GM23338 (cell line): ENCODE measurements around the gene PIEZO2. TPM values are rescaled to one million over a fixed set of nuclear protein-coding genes. Genes with fewer than 3 reads are reported as not detected.

ENCODE experiments used
- ATAC-seq: fragments of 200-7000 bp; cut with Tn5 transposase; 3 replicates; pipeline ENCODE4 v1.9.1; 2020
- DNase-seq: peaks from one replicate; pipeline ENCODE4 v3.0.0-alpha.2; 2015; ENCODE audit warnings: low spot score
- H2AFZ ChIP-seq: fragments of 200-600 bp; sonication (generic); 2 replicates; pipeline ENCODE4 v1.8.0; 2016; ENCODE audit warnings: antibody characterized with exemption, mild to moderate bottlenecking, moderate library complexity
- H3F3A ChIP-seq: fragments of 200-600 bp; sonication (generic); replicated peaks from 2 replicates; pipeline ENCODE4 v1.8.0; 2017; ENCODE audit warnings: antibody characterized with exemption, mixed run types, low read depth
- H3K27ac ChIP-seq: fragments of 200-600 bp; sonication (generic); 2 replicates; pipeline ENCODE4 v1.6.1; 2016; ENCODE audit warnings: low read depth
- H3K27me3 ChIP-seq: fragments of 200-600 bp; sonication (generic); 2 replicates; pipeline ENCODE4 v1.8.0; 2016; ENCODE audit warnings: mild to moderate bottlenecking, mixed run types, moderate library complexity; ENCODE audit not compliant: insufficient read depth
- H3K36me3 ChIP-seq: fragments of 200-600 bp; sonication (generic); 2 replicates; pipeline ENCODE4 v1.8.0; 2016; ENCODE audit warnings: mild to moderate bottlenecking; ENCODE audit not compliant: insufficient read depth
- H3K4me1 ChIP-seq: fragments of 200-600 bp; sonication (generic); 2 replicates; pipeline ENCODE4 v1.8.0; 2016; ENCODE audit warnings: mild to moderate bottlenecking, moderate library complexity; ENCODE audit not compliant: insufficient read depth
- H3K4me2 ChIP-seq: fragments of 200-600 bp; sonication (generic); 2 replicates; pipeline ENCODE4 v1.7.1; 2017; ENCODE audit warnings: mixed run types
- H3K4me3 ChIP-seq: fragments of 200-600 bp; sonication (generic); 2 replicates; pipeline ENCODE4 v1.6.1; 2016; ENCODE audit warnings: mixed run types
- H3K79me2 ChIP-seq: fragments of 200-600 bp; sonication (generic); replicated peaks from 2 replicates; pipeline ENCODE4 v1.8.0; 2017; ENCODE audit warnings: mild to moderate bottlenecking; ENCODE audit not compliant: insufficient read depth
- H3K9me2 ChIP-seq: fragments of 200-600 bp; sonication (generic); 2 replicates; pipeline ENCODE4 v1.8.0; 2017; ENCODE audit not compliant: insufficient read depth
- H4K20me1 ChIP-seq: fragments of 200-600 bp; sonication (generic); replicated peaks from 2 replicates; pipeline ENCODE4 v1.8.0; 2017; ENCODE audit warnings: mild to moderate bottlenecking; ENCODE audit not compliant: insufficient read depth
- H3K27ac Mint-ChIP-seq: 2 replicates; pipeline ENCODE4 v1.8.0; 2020; ENCODE audit warnings: inconsistent platforms, mild to moderate bottlenecking, moderate library complexity, mixed read lengths
- H3K27me3 Mint-ChIP-seq: 3 replicates; pipeline ENCODE4 v1.8.0; 2022; ENCODE audit warnings: low read depth, mild to moderate bottlenecking, moderate library complexity, mixed read lengths, inconsistent platforms; ENCODE audit not compliant: insufficient read depth, poor library complexity
- H3K36me3 Mint-ChIP-seq: 3 replicates; pipeline ENCODE4 v1.8.0; 2021; ENCODE audit warnings: low read depth, mild to moderate bottlenecking, inconsistent platforms, moderate library complexity, mixed read lengths
- H3K4me1 Mint-ChIP-seq: 3 replicates; pipeline ENCODE4 v1.8.0; 2020; ENCODE audit warnings: mild to moderate bottlenecking, inconsistent platforms, mixed read lengths
- H3K4me3 Mint-ChIP-seq: 3 replicates; pipeline ENCODE4 v1.8.0; 2021; ENCODE audit warnings: moderate library complexity, mild to moderate bottlenecking, inconsistent platforms, mixed read lengths
- H3K9me3 Mint-ChIP-seq: 3 replicates; pipeline ENCODE4 v1.8.0; 2020; ENCODE audit warnings: moderate library complexity, mild to moderate bottlenecking, inconsistent platforms, mixed read lengths
- CREB1 ChIP-seq: fragments of 250-450 bp; sonication (Bioruptor Pico); IDR thresholded peaks from 2 replicates; pipeline ENCODE4 v1.5.0; 2020; ENCODE audit warnings: low read depth, mild to moderate bottlenecking, moderate library complexity
- EZH2 ChIP-seq: fragments of 200-600 bp; sonication (generic); IDR thresholded peaks from one replicate; pipeline ENCODE4 v1.8.0; 2017; ENCODE audit warnings: antibody characterized with exemption, mild to moderate bottlenecking, low read depth; ENCODE audit not compliant: unreplicated experiment
- EZH2phosphoT487 ChIP-seq: fragments of 200-600 bp; sonication (generic); IDR thresholded peaks from one replicate; pipeline ENCODE4 v1.8.1; 2018; ENCODE audit warnings: antibody characterized with exemption; ENCODE audit not compliant: unreplicated experiment
- JUNB ChIP-seq: IDR thresholded peaks from one replicate; pipeline ENCODE4 v1.6.1; 2016; ENCODE audit warnings: antibody characterized with exemption; ENCODE audit not compliant: unreplicated experiment
- NANOG ChIP-seq: IDR thresholded peaks from 2 replicates; pipeline ENCODE4 v1.6.1; 2016; ENCODE audit warnings: antibody characterized with exemption, borderline replicate concordance
- POLR2AphosphoS5 ChIP-seq: IDR thresholded peaks from 2 replicates; pipeline ENCODE4 v1.6.1; 2016; ENCODE audit warnings: antibody characterized with exemption, low read depth
- STAT1 ChIP-seq: IDR thresholded peaks from one replicate; pipeline ENCODE4 v1.6.1; 2016; ENCODE audit warnings: antibody characterized with exemption; ENCODE audit not compliant: unreplicated experiment
- ZNF114 ChIP-seq: fragments of 250-450 bp; sonication (Bioruptor Pico); IDR thresholded peaks from 2 replicates; pipeline ENCODE4 v1.5.0; 2020; ENCODE audit warnings: mild to moderate bottlenecking, moderate library complexity
- ZNF331 ChIP-seq: fragments of 250-450 bp; sonication (Bioruptor Pico); IDR thresholded peaks from 2 replicates; pipeline ENCODE4 v1.5.0; 2020; ENCODE audit warnings: low read depth, mild to moderate bottlenecking, moderate library complexity
- polyA plus RNA-seq: library from polyadenylated mRNA; unstranded; fragments of >200 nt; fragmentation: Nextera tagmentation; extraction: Ambion mirVana; gene quantifications from 2 replicates; pipeline ENCODE4 v1.2.1, GENCODE V29; 2016
- total RNA-seq: library from RNA; depleted of rRNA; stranded (reverse); fragments of >200 nt; shearing (Covaris generic); gene quantifications from 2 replicates; pipeline ENCODE4 v1.2.3, GENCODE V29; 2014
- TF ChIP-seq, protein P1 (sequence below), 2 experiments: fragments of 200-600 bp in 1 of 2; sonication (generic) in 1 of 2; conservative IDR thresholded peaks; 2 replicates each; pipeline versions ENCODE4 v1.5.1 to v1.6.1; 2016 to 2017; ENCODE audit warnings: antibody characterized with exemption in 2 of 2, low read depth in 2 of 2, mild to moderate bottlenecking in 2 of 2, moderate library complexity in 1 of 2
- TF ChIP-seq, protein P2 (sequence below): IDR thresholded peaks from one replicate; pipeline ENCODE4 v1.6.1; 2018; ENCODE audit warnings: antibody characterized with exemption; ENCODE audit not compliant: unreplicated experiment
- TF ChIP-seq, protein P3 (sequence below): fragments of 250-450 bp; sonication (Bioruptor Pico); IDR thresholded peaks from 2 replicates; pipeline ENCODE4 v1.5.0; 2020; ENCODE audit warnings: mild to moderate bottlenecking, moderate library complexity
- TF ChIP-seq, protein P4 (sequence below): IDR thresholded peaks from 2 replicates; pipeline ENCODE4 v1.6.1; 2016; ENCODE audit warnings: antibody characterized with exemption

The PIEZO2 gene
- total and polyA plus RNA-seq, 2 experiments from 2014 or later, result 4.8 to 8.2 TPM

DNA sequence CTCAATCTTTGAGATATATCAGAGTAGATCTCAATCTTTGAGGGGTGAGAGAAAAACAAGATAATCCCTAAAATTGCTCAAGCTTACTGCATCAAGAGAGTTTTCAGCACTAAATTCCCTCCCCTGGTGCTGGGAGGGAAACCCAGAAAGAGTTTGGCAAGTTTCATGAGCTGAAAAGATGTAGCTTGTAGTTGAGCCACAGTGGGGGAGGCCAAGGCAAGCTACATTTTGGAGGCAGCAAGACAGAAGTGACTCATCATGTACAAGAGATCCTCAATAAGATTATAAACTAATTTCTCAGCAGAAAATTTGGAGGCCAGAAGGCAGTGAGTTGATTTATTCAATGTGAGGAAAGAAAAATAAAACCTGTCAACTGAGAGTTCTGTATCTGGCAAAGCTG, 308.2 kb downstream of the PIEZO2 start:
- DNase-seq (no peak), ATAC-seq (no peak)
- Histone ChIP-seq H3K79me2 (no peaks in the 10 kb centered on the region), H2AFZ (no peak overlapping the region), H3K36me3 (no peaks in the 10 kb centered on the region), H3F3A (no peaks in the 10 kb centered on the region), H4K20me1 (no peaks in the 10 kb centered on the region), H3K4me1 (no peaks in the 10 kb centered on the region), H3K27me3 (no peaks in the 10 kb centered on the region), H3K4me2 (no peak overlapping the region), H3K9me2 (no peaks in the 10 kb centered on the region), H3K27ac (no peak overlapping the region), H3K4me3 (no peak overlapping the region)
- Mint-ChIP-seq H3K36me3 (peaks cover 9% of the 10 kb centered on the region), H3K27me3 (no peaks in the 10 kb centered on the region), H3K4me1 (no peaks in the 10 kb centered on the region; the same call in 1 of the 3 replicates), H3K27ac (no peak overlapping the region), H3K9me3 (peaks cover 9% of the 10 kb centered on the region), H3K4me3 (no peak overlapping the region)
- TF ChIP-seq, protein P1, sequence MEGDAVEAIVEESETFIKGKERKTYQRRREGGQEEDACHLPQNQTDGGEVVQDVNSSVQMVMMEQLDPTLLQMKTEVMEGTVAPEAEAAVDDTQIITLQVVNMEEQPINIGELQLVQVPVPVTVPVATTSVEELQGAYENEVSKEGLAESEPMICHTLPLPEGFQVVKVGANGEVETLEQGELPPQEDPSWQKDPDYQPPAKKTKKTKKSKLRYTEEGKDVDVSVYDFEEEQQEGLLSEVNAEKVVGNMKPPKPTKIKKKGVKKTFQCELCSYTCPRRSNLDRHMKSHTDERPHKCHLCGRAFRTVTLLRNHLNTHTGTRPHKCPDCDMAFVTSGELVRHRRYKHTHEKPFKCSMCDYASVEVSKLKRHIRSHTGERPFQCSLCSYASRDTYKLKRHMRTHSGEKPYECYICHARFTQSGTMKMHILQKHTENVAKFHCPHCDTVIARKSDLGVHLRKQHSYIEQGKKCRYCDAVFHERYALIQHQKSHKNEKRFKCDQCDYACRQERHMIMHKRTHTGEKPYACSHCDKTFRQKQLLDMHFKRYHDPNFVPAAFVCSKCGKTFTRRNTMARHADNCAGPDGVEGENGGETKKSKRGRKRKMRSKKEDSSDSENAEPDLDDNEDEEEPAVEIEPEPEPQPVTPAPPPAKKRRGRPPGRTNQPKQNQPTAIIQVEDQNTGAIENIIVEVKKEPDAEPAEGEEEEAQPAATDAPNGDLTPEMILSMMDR (conservative IDR thresholded peaks at IDR 0.05; ENCODE audit: low read depth in 2 of 2), result no peak
- TF ChIP-seq STAT1, result no peak
- TF ChIP-seq EZH2phosphoT487, result no peak
- TF ChIP-seq, protein P2, sequence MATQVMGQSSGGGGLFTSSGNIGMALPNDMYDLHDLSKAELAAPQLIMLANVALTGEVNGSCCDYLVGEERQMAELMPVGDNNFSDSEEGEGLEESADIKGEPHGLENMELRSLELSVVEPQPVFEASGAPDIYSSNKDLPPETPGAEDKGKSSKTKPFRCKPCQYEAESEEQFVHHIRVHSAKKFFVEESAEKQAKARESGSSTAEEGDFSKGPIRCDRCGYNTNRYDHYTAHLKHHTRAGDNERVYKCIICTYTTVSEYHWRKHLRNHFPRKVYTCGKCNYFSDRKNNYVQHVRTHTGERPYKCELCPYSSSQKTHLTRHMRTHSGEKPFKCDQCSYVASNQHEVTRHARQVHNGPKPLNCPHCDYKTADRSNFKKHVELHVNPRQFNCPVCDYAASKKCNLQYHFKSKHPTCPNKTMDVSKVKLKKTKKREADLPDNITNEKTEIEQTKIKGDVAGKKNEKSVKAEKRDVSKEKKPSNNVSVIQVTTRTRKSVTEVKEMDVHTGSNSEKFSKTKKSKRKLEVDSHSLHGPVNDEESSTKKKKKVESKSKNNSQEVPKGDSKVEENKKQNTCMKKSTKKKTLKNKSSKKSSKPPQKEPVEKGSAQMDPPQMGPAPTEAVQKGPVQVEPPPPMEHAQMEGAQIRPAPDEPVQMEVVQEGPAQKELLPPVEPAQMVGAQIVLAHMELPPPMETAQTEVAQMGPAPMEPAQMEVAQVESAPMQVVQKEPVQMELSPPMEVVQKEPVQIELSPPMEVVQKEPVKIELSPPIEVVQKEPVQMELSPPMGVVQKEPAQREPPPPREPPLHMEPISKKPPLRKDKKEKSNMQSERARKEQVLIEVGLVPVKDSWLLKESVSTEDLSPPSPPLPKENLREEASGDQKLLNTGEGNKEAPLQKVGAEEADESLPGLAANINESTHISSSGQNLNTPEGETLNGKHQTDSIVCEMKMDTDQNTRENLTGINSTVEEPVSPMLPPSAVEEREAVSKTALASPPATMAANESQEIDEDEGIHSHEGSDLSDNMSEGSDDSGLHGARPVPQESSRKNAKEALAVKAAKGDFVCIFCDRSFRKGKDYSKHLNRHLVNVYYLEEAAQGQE, result no peak
- TF ChIP-seq, protein P3, sequence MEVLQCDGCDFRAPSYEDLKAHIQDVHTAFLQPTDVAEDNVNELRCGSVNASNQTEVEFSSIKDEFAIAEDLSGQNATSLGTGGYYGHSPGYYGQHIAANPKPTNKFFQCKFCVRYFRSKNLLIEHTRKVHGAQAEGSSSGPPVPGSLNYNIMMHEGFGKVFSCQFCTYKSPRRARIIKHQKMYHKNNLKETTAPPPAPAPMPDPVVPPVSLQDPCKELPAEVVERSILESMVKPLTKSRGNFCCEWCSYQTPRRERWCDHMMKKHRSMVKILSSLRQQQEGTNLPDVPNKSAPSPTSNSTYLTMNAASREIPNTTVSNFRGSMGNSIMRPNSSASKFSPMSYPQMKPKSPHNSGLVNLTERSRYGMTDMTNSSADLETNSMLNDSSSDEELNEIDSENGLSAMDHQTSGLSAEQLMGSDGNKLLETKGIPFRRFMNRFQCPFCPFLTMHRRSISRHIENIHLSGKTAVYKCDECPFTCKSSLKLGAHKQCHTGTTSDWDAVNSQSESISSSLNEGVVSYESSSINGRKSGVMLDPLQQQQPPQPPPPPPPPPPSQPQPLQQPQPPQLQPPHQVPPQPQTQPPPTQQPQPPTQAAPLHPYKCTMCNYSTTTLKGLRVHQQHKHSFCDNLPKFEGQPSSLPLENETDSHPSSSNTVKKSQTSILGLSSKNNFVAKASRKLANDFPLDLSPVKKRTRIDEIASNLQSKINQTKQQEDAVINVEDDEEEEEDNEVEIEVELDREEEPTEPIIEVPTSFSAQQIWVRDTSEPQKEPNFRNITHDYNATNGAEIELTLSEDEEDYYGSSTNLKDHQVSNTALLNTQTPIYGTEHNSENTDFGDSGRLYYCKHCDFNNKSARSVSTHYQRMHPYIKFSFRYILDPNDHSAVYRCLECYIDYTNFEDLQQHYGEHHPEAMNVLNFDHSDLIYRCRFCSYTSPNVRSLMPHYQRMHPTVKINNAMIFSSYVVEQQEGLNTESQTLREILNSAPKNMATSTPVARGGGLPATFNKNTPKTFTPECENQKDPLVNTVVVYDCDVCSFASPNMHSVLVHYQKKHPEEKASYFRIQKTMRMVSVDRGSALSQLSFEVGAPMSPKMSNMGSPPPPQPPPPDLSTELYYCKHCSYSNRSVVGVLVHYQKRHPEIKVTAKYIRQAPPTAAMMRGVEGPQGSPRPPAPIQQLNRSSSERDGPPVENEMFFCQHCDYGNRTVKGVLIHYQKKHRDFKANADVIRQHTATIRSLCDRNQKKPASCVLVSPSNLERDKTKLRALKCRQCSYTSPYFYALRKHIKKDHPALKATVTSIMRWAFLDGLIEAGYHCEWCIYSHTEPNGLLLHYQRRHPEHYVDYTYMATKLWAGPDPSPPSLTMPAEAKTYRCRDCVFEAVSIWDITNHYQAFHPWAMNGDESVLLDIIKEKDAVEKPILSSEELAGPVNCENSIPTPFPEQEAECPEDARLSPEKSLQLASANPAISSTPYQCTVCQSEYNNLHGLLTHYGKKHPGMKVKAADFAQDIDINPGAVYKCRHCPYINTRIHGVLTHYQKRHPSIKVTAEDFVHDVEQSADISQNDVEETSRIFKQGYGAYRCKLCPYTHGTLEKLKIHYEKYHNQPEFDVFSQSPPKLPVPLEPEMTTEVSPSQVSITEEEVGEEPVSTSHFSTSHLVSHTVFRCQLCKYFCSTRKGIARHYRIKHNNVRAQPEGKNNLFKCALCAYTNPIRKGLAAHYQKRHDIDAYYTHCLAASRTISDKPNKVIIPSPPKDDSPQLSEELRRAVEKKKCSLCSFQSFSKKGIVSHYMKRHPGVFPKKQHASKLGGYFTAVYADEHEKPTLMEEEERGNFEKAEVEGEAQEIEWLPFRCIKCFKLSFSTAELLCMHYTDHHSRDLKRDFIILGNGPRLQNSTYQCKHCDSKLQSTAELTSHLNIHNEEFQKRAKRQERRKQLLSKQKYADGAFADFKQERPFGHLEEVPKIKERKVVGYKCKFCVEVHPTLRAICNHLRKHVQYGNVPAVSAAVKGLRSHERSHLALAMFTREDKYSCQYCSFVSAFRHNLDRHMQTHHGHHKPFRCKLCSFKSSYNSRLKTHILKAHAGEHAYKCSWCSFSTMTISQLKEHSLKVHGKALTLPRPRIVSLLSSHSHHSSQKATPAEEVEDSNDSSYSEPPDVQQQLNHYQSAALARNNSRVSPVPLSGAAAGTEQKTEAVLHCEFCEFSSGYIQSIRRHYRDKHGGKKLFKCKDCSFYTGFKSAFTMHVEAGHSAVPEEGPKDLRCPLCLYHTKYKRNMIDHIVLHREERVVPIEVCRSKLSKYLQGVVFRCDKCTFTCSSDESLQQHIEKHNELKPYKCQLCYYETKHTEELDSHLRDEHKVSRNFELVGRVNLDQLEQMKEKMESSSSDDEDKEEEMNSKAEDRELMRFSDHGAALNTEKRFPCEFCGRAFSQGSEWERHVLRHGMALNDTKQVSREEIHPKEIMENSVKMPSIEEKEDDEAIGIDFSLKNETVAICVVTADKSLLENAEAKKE (CRISPR knock-in tag), result no peak
- TF ChIP-seq, protein P4, sequence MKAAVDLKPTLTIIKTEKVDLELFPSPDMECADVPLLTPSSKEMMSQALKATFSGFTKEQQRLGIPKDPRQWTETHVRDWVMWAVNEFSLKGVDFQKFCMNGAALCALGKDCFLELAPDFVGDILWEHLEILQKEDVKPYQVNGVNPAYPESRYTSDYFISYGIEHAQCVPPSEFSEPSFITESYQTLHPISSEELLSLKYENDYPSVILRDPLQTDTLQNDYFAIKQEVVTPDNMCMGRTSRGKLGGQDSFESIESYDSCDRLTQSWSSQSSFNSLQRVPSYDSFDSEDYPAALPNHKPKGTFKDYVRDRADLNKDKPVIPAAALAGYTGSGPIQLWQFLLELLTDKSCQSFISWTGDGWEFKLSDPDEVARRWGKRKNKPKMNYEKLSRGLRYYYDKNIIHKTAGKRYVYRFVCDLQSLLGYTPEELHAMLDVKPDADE, result no peak
- TF ChIP-seq JUNB, result no peak
- no peak for TF ChIP-seq NANOG
- TF ChIP-seq EZH2, result no peak
- no peak for TF ChIP-seq ZNF331 (CRISPR knock-in tag)
- TF ChIP-seq ZNF114 (CRISPR knock-in tag), result no peak
- no peak for TF ChIP-seq POLR2AphosphoS5
- TF ChIP-seq CREB1 (CRISPR knock-in tag), result no peak
